GM18520 (cell line): Measurements from ENCODE around the gene SLC23A2.
A peak's percentile ranks its signal among the peaks of the same experiment; 100 is the strongest.

ENCODE experiments used
- ATAC-seq: cut with Tn5 transposase; IDR thresholded peaks from one replicate; pipeline ENCODE4 v1.9.1; 2021; ENCODE audit not compliant: unreplicated experiment

SLC23A2 gene

GRCh38 chr20:4821590-4821989 is 179.7 kb downstream of the SLC23A2 start:
- no peak for ATAC-seq

DNA sequence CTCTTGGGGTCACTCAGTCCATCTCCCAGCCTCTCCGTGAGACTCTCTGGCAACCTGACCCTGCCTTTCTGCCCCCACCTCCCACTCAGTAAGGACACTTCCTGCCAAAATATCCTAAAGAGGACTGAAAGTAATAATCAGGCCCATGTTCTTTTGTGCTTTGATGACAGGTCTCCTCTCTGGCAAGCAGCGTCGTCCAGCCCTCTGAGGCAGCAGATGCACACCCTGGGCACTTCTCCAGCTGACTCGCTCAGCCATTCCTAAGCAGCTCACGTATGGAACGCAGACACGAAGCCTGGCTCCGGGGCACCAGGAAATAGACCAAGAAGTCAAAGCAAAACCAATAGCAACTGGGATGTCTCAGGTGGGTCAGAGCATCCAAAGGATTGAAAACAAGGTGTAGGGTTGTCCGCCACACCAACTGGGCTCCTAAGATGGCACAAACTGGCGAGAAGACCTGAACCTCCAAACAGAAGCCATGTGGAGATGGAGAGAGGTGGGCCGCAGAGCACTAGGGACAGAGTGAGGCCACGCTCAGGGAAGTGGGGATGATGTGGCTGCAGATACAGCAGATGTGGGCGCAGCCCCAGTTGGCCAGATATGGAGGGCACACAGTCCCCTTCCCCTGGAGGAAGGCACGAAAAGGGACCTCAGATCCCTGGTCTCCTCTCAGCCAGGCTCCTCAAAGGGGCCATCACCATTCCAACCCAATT is 180.3 kb downstream of the SLC23A2 start:
- no peak for ATAC-seq

DNA sequence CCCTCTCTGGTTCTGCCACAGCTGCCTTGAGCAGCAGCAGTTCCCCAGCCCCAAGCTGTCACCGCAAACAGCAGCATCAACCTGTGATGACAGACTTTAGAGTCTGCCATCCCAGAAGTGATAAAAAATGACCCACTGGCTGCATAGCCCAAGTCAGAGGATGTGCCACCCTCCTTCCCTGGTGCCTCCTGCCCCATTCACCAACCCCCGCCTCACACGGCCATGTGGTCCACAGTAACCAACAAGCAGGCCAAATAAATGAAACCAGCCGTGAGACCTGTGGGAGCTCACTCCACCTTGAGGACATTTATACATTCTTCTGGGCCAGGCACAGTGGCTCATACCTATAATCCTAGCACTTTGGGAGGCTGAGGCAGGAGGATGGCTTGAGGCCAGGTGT is 181.4 kb downstream of the SLC23A2 start:
- no peak for ATAC-seq

DNA sequence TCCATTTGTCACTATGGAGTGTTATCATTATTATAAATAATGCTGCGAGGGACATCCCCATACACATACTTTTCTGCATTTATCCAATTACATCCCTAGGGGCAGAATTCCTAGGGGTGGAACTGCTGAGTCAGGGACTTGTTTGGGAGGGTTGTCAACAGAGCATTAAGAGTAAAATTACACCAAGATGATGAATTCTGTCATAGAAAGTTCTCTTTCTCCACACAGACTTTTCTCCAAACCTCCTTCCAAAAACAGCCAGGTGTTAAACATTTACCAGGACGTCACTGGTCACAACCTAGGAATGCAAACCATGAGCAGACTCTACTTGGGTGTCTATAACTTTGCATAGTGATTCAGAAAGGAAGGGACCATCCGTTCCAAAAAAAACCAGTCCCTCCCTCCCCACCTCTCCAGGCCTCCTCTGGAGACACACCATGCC is 184.1 kb downstream of the SLC23A2 start:
- no peak for ATAC-seq

- ATAC-seq = no peak
These were observed 185.7 kb downstream of the SLC23A2 start for GRCh38 chr20:4815628-4816027.

GRCh38 chr20:4814696-4815252 is 186.5 kb downstream of the SLC23A2 start:
- peak; percentile 66 for ATAC-seq

DNA sequence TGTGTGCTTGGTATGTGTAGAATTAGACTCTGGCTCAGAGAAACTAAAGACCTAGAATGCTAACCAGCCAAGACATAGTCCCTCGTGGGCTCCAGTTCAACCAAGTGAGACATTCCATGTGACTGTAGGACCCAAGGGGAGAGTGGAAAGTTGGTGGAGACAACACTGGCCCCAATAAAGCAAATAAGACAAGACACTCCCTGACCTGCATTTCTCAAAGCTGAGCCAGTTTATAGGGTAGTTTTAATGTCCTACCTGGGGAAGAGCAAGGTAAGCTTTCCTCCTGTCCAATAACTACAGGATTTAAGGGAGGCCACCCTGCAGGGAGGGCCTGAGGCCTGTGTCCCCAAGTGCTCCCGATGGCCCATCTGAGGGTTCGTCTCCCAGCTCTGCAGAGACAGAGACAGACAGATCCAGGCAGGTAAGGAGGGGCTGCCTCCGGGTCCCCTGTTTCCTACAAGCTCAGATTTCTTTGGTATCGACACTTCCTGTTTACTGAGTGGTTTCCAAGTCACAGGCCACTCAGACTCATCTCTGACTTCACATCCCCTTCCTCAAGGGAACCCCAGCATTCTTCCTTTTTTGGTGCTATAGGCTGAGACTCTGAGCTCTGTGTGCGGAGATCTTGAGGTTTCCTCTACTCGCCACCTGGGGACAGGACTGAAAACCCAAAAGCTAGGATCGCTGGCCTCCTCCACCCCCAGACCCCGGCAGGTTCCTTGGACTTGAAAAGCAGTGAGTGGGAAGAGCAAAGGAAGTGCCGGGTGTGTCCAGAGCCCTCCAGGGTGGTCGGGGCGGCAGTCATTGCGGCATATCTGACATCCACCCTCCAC is 187.2 kb downstream of the SLC23A2 start:
- ATAC-seq = peak; percentile 25

DNA sequence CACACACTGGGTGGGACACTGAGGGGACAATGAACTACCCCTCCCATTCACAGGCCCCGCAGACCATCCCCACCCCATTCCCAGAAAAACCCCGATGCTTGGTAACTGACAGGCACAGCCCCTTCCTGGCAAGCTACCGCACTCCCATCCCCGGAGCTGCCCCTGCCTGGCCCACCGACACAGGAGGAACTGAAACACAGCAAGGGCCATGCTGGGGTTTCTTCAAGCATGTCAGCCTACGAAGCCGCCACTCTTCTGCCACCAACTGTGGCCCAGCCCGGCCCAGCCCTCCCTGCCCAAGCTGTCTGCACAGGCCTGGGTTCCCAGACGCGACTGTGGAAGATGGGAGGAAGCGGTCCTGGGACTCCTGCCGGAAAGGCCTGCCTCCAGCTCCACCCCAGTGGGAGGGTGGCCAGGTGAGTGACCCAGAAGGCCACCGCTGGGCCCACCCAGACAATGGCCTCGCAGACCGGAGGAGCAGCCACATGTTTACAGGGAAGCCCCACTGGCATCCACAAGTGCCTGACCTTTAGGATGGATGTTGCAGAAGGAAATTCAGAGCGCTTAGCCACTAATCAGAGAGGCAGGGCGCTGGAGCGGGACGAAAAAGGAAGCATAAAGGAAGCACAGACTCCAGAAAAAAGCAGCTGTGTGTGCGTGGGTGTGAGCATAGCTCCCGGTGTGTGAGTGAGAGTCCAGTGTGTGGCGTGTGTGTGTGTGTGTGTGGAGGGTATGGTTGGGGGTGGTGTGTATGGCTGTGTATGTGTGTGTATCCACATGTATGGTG is 188.0 kb downstream of the SLC23A2 start:
- no peak for ATAC-seq

GRCh38 chr20:4812641-4813075 is 188.7 kb downstream of the SLC23A2 start:
- ATAC-seq = no peak

- no peak for ATAC-seq
These were observed 189.1 kb downstream of the SLC23A2 start for GRCh38 chr20:4812216-4812615.

DNA sequence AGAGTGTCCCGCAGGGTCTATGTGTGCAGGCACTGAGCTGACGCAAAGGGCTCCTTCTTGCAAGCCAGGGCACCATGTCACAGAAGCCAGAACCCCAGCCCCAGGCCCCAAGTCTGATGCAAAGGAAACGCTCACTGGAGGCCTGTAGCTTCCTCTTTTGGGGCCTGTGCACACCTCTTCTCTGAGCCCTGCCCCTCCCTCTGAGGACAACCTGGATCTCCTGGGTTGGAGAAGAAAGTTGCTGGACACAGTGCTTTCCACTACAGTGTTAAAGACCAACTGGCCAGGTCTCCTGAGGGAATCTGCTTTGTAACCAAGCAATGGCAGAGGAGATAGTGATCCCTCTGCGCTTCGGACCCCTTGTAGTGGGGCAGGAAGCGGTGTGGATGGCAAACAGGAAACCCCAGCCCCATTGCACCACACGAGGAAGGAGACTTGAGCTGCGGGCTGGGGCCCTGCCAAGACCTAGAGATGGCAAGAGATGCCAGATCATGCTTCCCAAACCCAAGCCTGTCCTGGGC is 189.6 kb downstream of the SLC23A2 start:
- ATAC-seq = no peak

DNA sequence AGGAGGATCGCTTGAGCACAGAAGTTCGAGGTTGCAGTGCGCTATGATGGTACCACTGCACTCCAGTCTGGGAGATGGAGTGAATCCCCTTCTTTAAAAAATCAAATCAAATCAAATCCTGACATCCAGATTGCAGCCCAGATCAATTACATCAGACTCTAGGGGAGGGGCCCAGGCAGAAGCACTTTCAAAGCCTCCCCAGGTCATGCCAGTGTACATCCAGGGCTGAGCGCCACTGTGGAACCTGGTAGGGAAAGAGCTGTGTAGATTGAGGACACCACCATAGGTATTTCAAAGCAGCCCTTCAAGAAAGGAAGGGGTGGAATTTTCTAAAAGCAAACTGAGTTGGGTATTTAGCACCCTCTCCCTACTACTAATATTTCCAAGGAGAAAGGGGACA is 190.1 kb downstream of the SLC23A2 start:
- no peak for ATAC-seq

DNA sequence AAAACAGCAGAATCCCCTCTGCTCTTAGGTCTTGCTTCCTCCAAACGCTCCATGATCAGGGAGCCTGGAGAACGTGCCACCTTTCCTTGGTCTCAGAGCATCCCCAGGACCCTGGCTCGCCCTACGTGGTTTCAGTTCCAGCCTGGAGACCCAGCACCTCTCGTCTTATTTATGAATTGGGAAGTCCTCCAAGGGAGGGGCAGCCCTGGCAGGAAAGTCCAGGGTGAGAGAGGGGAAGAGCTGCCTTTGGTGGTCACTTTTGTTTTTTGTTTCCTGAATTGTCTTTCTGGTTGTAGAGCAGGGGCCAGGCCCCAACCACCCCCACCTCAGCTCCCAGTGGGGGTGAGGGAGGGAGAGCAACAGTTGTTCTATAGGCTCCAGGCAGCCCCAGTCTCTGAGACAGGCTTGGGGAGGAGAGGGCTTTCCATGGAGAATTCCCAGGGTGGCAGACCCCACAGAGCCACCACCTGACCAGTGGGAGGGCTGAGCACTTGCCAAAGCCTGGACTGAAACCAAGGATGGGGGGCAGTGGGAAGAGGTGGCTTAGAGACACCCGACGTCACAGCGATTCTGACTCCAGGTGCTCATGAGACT is 190.8 kb downstream of the SLC23A2 start:
- no peak for ATAC-seq

DNA sequence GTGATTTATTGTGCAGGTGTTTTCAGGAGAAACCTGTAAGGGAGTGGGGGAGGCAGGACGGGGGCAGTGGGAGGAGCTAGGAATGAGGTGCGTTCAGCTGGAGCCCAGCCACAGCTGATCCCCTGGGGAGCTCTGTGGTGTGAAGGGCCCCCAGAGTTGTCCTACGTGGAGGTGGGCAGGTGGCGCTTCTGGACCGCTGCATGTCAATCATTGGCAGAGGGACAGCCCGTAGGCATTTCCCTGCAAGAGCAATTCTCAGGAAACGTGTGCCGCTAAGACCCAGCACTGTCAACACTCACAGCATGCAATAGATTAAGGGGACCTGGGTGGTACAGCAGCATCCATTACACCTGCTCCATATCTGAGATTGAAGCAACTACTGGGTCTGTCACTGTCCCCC is 191.6 kb downstream of the SLC23A2 start:
- ATAC-seq = no peak

GRCh38 chr20:4808872-4809271 is 192.4 kb downstream of the SLC23A2 start:
- no peak for ATAC-seq

DNA sequence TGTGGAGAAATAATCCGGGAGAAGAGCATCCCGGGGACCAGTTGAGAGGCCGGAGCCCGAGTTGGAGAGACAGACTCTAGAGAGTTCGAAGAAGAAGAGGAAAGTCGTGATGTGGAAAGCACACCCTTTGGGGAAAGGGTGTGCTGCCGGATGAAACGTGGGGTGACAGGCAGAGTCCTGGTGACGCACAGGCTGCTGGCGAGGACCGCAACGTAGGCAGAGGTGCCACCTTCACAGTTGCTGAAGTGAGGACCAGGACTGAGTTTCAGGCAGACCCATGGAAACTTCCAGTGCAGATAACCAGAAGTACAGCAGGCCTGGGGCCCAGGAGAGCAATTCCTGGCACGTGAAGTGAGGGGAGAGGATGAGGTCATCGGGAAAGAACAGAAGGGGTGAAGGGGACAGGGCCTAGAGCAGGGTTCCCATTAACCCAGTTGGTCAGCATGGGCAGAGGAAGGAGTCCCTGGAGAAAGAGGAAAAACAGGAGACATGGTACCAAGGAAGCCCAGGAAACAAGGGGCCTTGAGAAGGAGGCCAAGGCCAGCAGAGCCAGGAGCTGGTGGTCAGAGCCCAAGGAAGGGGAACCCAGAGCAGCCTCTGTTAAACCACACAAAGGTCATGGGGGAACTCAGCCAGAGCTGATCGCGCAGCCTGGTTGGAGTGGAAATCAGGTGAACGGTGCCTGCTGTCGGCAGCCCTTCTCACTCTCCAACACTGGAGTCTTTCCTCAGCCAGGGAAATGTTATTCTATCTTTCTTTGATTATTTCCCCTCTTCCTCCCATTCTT is 195.5 kb downstream of the SLC23A2 start:
- ATAC-seq = no peak

DNA sequence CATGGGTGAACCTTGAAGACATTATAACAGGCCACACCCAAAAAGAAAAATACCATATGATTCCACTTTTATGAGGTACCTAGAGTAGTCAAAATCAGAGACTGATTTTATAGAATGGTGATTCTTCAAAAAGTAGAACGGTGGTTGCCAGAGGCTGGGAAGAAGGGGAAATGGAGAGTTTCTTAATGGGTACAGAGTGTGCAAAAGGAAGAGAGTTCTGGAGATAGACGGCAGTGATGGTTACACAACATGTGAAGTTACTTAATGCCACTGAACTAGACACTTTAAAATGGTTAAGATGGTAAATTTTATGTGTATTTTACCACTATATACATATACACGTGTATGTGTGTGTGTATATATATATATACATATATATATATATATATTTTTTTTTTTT is 198.8 kb downstream of the SLC23A2 start:
- no peak for ATAC-seq
